ENCODE measurements around the gene ZFR2.

ZFR2 gene

GRCh38 chr19:3778104-3778867 lies 90.6 kb downstream of the ZFR2 start:
- H3K27ac ChIP-seq (ENCODE audit: low read depth, low read length): no peak overlapping the region
- no peak overlapping the region for H3K9ac ChIP-seq (ENCODE audit: low read depth, low read length)
- H3K4me3 ChIP-seq (ENCODE audit: low read depth, low read length): no peak overlapping the region
- no peaks in the 10 kb centered on the region for H3K27me3 ChIP-seq (ENCODE audit: control insufficient read depth, insufficient read depth, low read length)
- no peaks in the 10 kb centered on the region for H3K36me3 ChIP-seq (ENCODE audit: control insufficient read depth, insufficient read depth, low read length)
- H3K4me1 ChIP-seq (ENCODE audit: control insufficient read depth, insufficient read depth, low read length): no peaks in the 10 kb centered on the region
- peaks cover 17% of the 10 kb centered on the region for H3K9me3 ChIP-seq (ENCODE audit: control insufficient read depth, insufficient read depth, low read length)

GRCh38 chr19:3776479-3777040 lies 92.3 kb downstream of the ZFR2 start:
- Histone ChIP-seq H3K9me3 (ENCODE audit: control insufficient read depth, insufficient read depth, low read length) (peaks cover 8% of the 10 kb centered on the region), H3K27ac (ENCODE audit: low read depth, low read length) (no peak overlapping the region), H3K36me3 (ENCODE audit: control insufficient read depth, insufficient read depth, low read length) (no peaks in the 10 kb centered on the region), H3K4me1 (ENCODE audit: control insufficient read depth, insufficient read depth, low read length) (no peaks in the 10 kb centered on the region), H3K4me3 (ENCODE audit: low read depth, low read length) (no peak overlapping the region), H3K9ac (ENCODE audit: low read depth, low read length) (no peak overlapping the region), H3K27me3 (ENCODE audit: control insufficient read depth, insufficient read depth, low read length) (no peaks in the 10 kb centered on the region)

GRCh38 chr19:3775831-3776230 lies 93.0 kb downstream of the ZFR2 start:
- H3K9ac ChIP-seq (ENCODE audit: low read depth, low read length): no peak overlapping the region
- no peaks in the 10 kb centered on the region for H3K4me1 ChIP-seq (ENCODE audit: control insufficient read depth, insufficient read depth, low read length)
- no peaks in the 10 kb centered on the region for H3K36me3 ChIP-seq (ENCODE audit: control insufficient read depth, insufficient read depth, low read length)
- no peak overlapping the region for H3K4me3 ChIP-seq (ENCODE audit: low read depth, low read length)
- H3K9me3 ChIP-seq (ENCODE audit: control insufficient read depth, insufficient read depth, low read length): peaks cover under 1% of the 10 kb centered on the region; the same call in 1 of the 2 replicates
- H3K27me3 ChIP-seq (ENCODE audit: control insufficient read depth, insufficient read depth, low read length): no peaks in the 10 kb centered on the region
- no peak overlapping the region for H3K27ac ChIP-seq (ENCODE audit: low read depth, low read length)

GRCh38 chr19:3775374-3775711 lies 93.5 kb downstream of the ZFR2 start:
- Histone ChIP-seq H3K4me1 (ENCODE audit: control insufficient read depth, insufficient read depth, low read length) (no peaks in the 10 kb centered on the region), H3K27ac (ENCODE audit: low read depth, low read length) (no peak overlapping the region), H3K4me3 (ENCODE audit: low read depth, low read length) (no peak overlapping the region), H3K9ac (ENCODE audit: low read depth, low read length) (no peak overlapping the region), H3K9me3 (ENCODE audit: control insufficient read depth, insufficient read depth, low read length) (no peaks in the 10 kb centered on the region), H3K36me3 (ENCODE audit: control insufficient read depth, insufficient read depth, low read length) (no peaks in the 10 kb centered on the region), H3K27me3 (ENCODE audit: control insufficient read depth, insufficient read depth, low read length) (no peaks in the 10 kb centered on the region)

- no peaks in the 10 kb centered on the region for H3K9me3 ChIP-seq (ENCODE audit: control insufficient read depth, insufficient read depth, low read length)
- H3K4me1 ChIP-seq (ENCODE audit: control insufficient read depth, insufficient read depth, low read length): no peaks in the 10 kb centered on the region
- no peaks in the 10 kb centered on the region for H3K36me3 ChIP-seq (ENCODE audit: control insufficient read depth, insufficient read depth, low read length)
- H3K27me3 ChIP-seq (ENCODE audit: control insufficient read depth, insufficient read depth, low read length): no peaks in the 10 kb centered on the region
- no peak overlapping the region for H3K27ac ChIP-seq (ENCODE audit: low read depth, low read length)
- no peak overlapping the region for H3K9ac ChIP-seq (ENCODE audit: low read depth, low read length)
- H3K4me3 ChIP-seq (ENCODE audit: low read depth, low read length): no peak overlapping the region
Observed at GRCh38 chr19:3774621-3775373, 94.0 kb downstream of the ZFR2 start.

GRCh38 chr19:3773814-3774515 lies 94.9 kb downstream of the ZFR2 start:
- Histone ChIP-seq H3K27me3 (ENCODE audit: control insufficient read depth, insufficient read depth, low read length) (no peaks in the 10 kb centered on the region), H3K4me1 (ENCODE audit: control insufficient read depth, insufficient read depth, low read length) (no peaks in the 10 kb centered on the region), H3K9me3 (ENCODE audit: control insufficient read depth, insufficient read depth, low read length) (no peaks in the 10 kb centered on the region), H3K27ac (ENCODE audit: low read depth, low read length) (no peak overlapping the region), H3K36me3 (ENCODE audit: control insufficient read depth, insufficient read depth, low read length) (no peaks in the 10 kb centered on the region), H3K9ac (ENCODE audit: low read depth, low read length) (no peak overlapping the region), H3K4me3 (ENCODE audit: low read depth, low read length) (no peak overlapping the region)

- H3K27me3 ChIP-seq (ENCODE audit: control insufficient read depth, insufficient read depth, low read length): no peaks in the 10 kb centered on the region
- H3K9ac ChIP-seq (ENCODE audit: low read depth, low read length): no peak within 1 kb of the TSS
- H3K27ac ChIP-seq (ENCODE audit: low read depth, low read length): no peak within 1 kb of the TSS
- H3K4me3 ChIP-seq (ENCODE audit: low read depth, low read length): no peak within 1 kb of the TSS
- H3K36me3 ChIP-seq (ENCODE audit: control insufficient read depth, insufficient read depth, low read length): peaks cover 6% of the 10 kb centered on the region; the same call in 1 of the 2 replicates
- no peaks in the 10 kb centered on the region for H3K9me3 ChIP-seq (ENCODE audit: control insufficient read depth, insufficient read depth, low read length)
- no peaks in the 10 kb centered on the region for H3K4me1 ChIP-seq (ENCODE audit: control insufficient read depth, insufficient read depth, low read length)
Observed at GRCh38 chr19:3771906-3772455, 96.9 kb downstream of the ZFR2 start, which contains the start of gene RAX2. TSS of gene RAX2 (minus strand) at chr19:3772228. CDS start at chr19:3771742, 486 bp downstream.

- no peak overlapping the region for H3K4me3 ChIP-seq (ENCODE audit: low read depth, low read length)
- H3K27me3 ChIP-seq (ENCODE audit: control insufficient read depth, insufficient read depth, low read length): no peaks in the 10 kb centered on the region
- H3K36me3 ChIP-seq (ENCODE audit: control insufficient read depth, insufficient read depth, low read length): peaks cover 12% of the 10 kb centered on the region; the same call in 1 of the 2 replicates
- no peak overlapping the region for H3K27ac ChIP-seq (ENCODE audit: low read depth, low read length)
- no peaks in the 10 kb centered on the region for H3K9me3 ChIP-seq (ENCODE audit: control insufficient read depth, insufficient read depth, low read length)
- no peak overlapping the region for H3K9ac ChIP-seq (ENCODE audit: low read depth, low read length)
- H3K4me1 ChIP-seq (ENCODE audit: control insufficient read depth, insufficient read depth, low read length): no peaks in the 10 kb centered on the region
Observed at GRCh38 chr19:3771000-3771905, 97.6 kb downstream of the ZFR2 start.

- Histone ChIP-seq H3K36me3 (ENCODE audit: control insufficient read depth, insufficient read depth, low read length) (peaks cover 13% of the 10 kb centered on the region; the same call in 1 of the 2 replicates), H3K4me1 (ENCODE audit: control insufficient read depth, insufficient read depth, low read length) (no peaks in the 10 kb centered on the region), H3K4me3 (ENCODE audit: low read depth, low read length) (no peak overlapping the region), H3K27ac (ENCODE audit: low read depth, low read length) (no peak overlapping the region), H3K9me3 (ENCODE audit: control insufficient read depth, insufficient read depth, low read length) (no peaks in the 10 kb centered on the region), H3K27me3 (ENCODE audit: control insufficient read depth, insufficient read depth, low read length) (no peaks in the 10 kb centered on the region), H3K9ac (ENCODE audit: low read depth, low read length) (no peak overlapping the region)
Observed at GRCh38 chr19:3770136-3770999, 98.5 kb downstream of the ZFR2 start.
